ENCODE measurements around the gene CLDN20. TPM values are rescaled to one million over a fixed set of nuclear protein-coding genes. Genes with fewer than 3 reads are reported as not detected.

Gene CLDN20
- total and polyA plus RNA-seq, 2 donors (not counting 3 experiments of a cell fraction or from before 2014, with no cell fraction given), result not detected

GRCh38 chr6:155309150-155309549 is 45.3 kb downstream of the CLDN20 start:
- dilution Hi-C loops (cut with MboI; ENCODE audit: extremely low pct_ligation_motif_present, low sequenced_read_pairs), result no loop called here
- Histone ChIP-seq H3K4me2 (ENCODE audit: insufficient read depth, low read length) (peak overlapping the region; percentile 57), H3K36me3 (ENCODE audit: control insufficient read depth in 2 of 2, extremely low read depth in 1 of 2, insufficient read depth in 2 of 2, low read length in 2 of 2) (peaks cover 4 to 8% of the 10 kb centered on the region in 2 experiments), H3K9me3 (replicated peaks; ENCODE audit: control insufficient read depth, insufficient read depth, low read length) (no peaks in the 10 kb centered on the region), H3K9ac (replicated peaks; ENCODE audit: extremely low read depth, insufficient read depth, low read length) (no peak overlapping the region), H3K27me3 (ENCODE audit: control insufficient read depth in 2 of 2, insufficient read depth in 2 of 2, low read length in 2 of 2) (no peaks in the 10 kb centered on the region), H3K27ac (ENCODE audit: insufficient read depth, low read depth, low read length) (peak overlapping the region; percentile 28), H4K20me1 (replicated peaks; ENCODE audit: control insufficient read depth, extremely low read depth, insufficient read depth, low read length) (no peaks in the 10 kb centered on the region), H3K4me1 (ENCODE audit: control insufficient read depth, extremely low read depth, insufficient read depth, low read length) (peaks cover 39% of the 10 kb centered on the region), H3K79me2 (ENCODE audit: control insufficient read depth, insufficient read depth, low read length) (peaks cover 52% of the 10 kb centered on the region), H3K4me3 (replicated peaks in 1 of 3; ENCODE audit: insufficient read depth in 1 of 3, low read depth in 1 of 3, low read length in 3 of 3) (no peak overlapping the region), H2AFZ (ENCODE audit: low read depth, low read length) (no peak overlapping the region), H3K9me1 (replicated peaks; ENCODE audit: control insufficient read depth, extremely low read depth, insufficient read depth, low read length) (no peaks in the 10 kb centered on the region)
- intact Hi-C loops (cut with micrococcal nuclease), result no loop called here
- DNase-seq (ENCODE audit: low read depth, low spot score) (no peak), FAIRE-seq (no peak)
- TF ChIP-seq FOS (IDR thresholded peaks at IDR 0.05; ENCODE audit: borderline replicate concordance, insufficient read depth, low read length), result no peak
- no peak for TF ChIP-seq GATA2 (IDR thresholded peaks at IDR 0.05; ENCODE audit: insufficient read depth, insufficient read length, low read depth, low read length)
- TF ChIP-seq JUN (IDR thresholded peaks at IDR 0.05; ENCODE audit: borderline replicate concordance, insufficient read depth, insufficient read length, low read depth), result no peak
- TF ChIP-seq POLR2A (IDR thresholded peaks at IDR 0.05; ENCODE audit: low read depth, low read length), result no peak
- no peak for TF ChIP-seq POLR2AphosphoS5 (IDR thresholded peaks at IDR 0.05; ENCODE audit: insufficient read depth, low read depth, low read length)
- TF ChIP-seq EZH2 (IDR thresholded peaks at IDR 0.05; ENCODE audit: borderline replicate concordance, low read depth, low read length, severe bottlenecking), result no peak
- TF ChIP-seq, protein P1, sequence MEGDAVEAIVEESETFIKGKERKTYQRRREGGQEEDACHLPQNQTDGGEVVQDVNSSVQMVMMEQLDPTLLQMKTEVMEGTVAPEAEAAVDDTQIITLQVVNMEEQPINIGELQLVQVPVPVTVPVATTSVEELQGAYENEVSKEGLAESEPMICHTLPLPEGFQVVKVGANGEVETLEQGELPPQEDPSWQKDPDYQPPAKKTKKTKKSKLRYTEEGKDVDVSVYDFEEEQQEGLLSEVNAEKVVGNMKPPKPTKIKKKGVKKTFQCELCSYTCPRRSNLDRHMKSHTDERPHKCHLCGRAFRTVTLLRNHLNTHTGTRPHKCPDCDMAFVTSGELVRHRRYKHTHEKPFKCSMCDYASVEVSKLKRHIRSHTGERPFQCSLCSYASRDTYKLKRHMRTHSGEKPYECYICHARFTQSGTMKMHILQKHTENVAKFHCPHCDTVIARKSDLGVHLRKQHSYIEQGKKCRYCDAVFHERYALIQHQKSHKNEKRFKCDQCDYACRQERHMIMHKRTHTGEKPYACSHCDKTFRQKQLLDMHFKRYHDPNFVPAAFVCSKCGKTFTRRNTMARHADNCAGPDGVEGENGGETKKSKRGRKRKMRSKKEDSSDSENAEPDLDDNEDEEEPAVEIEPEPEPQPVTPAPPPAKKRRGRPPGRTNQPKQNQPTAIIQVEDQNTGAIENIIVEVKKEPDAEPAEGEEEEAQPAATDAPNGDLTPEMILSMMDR (IDR thresholded peaks at IDR 0.05; ENCODE audit: extremely low read depth in 1 of 2, insufficient read depth in 1 of 2, low read depth in 1 of 2, low read length in 2 of 2), result no peak
- BruUV-seq (replicated peaks), result no TSS peak
- ChIA-PET CTCF (no interaction called here), POLR2A (no interaction called here)

All from endothelial cell of umbilical vein (primary cell).